AG04450 (cell line): ENCODE data around the gene FGGY. TPM values are rescaled to one million over a fixed set of nuclear protein-coding genes. Genes with fewer than 3 reads are reported as not detected.

Source experiments
- CTCF ChIA-PET: fragments of 300-600, 350-600 bp; formaldehyde crosslinking; extraction: SDS; loops from one replicate; lab custom pipeline; 2022; ENCODE audit warnings: antibody characterized with exemption, inconsistent platforms; lab: Charles Lee
- POLR2A ChIA-PET: fragments of 350-600 bp; formaldehyde crosslinking; extraction: SDS; loops from one replicate; lab custom pipeline; 2021; ENCODE audit warnings: antibody characterized with exemption, inconsistent platforms; lab: Yijun Ruan, JAX
- DNase-seq: peaks from one replicate; pipeline ENCODE4 v3.0.0-alpha.2; 2011; ENCODE audit warnings: low read depth, low spot score
- H3K27ac ChIP-seq: one replicate; pipeline ENCODE4 v1.5.1; 2012; ENCODE audit warnings: low read depth, low read length, control low read depth
- H3K27me3 ChIP-seq: one replicate; pipeline ENCODE4 v1.6.0; 2012; ENCODE audit warnings: low read length; ENCODE audit not compliant: control insufficient read depth, insufficient read depth
- H3K4me3 ChIP-seq: 2 replicates; pipeline ENCODE4 v1.5.1; 2011; ENCODE audit warnings: mild to moderate bottlenecking, low read depth, low read length, control low read depth
- H3K9me3 ChIP-seq: 2 replicates; pipeline ENCODE4 v1.5.1; 2012; ENCODE audit warnings: low read length; ENCODE audit not compliant: control insufficient read depth, insufficient read depth
- polyA plus RNA-seq: library from polyadenylated mRNA; depleted of rRNA; stranded (reverse); fragments of >200 nt; gene quantifications from 2 replicates; pipeline ENCODE4 v1.2.3, GENCODE V29; 2011
- TF ChIP-seq, protein P1 (sequence below): IDR thresholded peaks from 2 replicates; pipeline ENCODE4 v1.5.1; 2011; ENCODE audit warnings: low read depth, low read length, control low read depth, inconsistent platforms

FGGY gene
- polyA plus RNA-seq, 1 experiment = 11.8 TPM

DNA sequence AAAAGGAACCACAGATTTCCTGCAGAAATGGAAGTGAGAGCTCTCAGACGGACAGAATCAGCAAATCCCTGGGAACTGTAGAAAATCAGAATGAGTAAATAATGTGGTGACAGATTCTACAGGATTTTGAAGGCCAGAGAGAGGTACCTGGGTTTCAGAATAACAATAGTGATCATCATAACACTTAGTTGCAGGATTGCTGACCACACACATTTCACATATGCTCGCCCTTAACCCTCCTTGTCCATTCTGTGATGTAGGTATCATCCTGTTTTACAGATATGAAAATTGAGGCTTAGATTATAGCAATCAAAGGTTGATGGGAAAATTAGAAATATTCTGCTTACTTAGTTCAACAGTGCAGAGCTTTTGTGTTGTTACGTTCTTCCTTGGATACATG is 419.9 kb downstream of the FGGY start:
- Histone ChIP-seq H3K9me3 (no peaks in the 10 kb centered on the region), H3K27me3 (no peaks in the 10 kb centered on the region), H3K4me3 (no peak overlapping the region), H3K27ac (no peak overlapping the region)
- TF ChIP-seq, protein P1, sequence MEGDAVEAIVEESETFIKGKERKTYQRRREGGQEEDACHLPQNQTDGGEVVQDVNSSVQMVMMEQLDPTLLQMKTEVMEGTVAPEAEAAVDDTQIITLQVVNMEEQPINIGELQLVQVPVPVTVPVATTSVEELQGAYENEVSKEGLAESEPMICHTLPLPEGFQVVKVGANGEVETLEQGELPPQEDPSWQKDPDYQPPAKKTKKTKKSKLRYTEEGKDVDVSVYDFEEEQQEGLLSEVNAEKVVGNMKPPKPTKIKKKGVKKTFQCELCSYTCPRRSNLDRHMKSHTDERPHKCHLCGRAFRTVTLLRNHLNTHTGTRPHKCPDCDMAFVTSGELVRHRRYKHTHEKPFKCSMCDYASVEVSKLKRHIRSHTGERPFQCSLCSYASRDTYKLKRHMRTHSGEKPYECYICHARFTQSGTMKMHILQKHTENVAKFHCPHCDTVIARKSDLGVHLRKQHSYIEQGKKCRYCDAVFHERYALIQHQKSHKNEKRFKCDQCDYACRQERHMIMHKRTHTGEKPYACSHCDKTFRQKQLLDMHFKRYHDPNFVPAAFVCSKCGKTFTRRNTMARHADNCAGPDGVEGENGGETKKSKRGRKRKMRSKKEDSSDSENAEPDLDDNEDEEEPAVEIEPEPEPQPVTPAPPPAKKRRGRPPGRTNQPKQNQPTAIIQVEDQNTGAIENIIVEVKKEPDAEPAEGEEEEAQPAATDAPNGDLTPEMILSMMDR = no peak
- DNase-seq = no peak
- CTCF ChIA-PET = interaction anchor here (0.8 kb wide), 1 partner anchor 424 kb away, joined by 3 read pairs; no protein-coding TSS in a partner anchor
- POLR2A ChIA-PET = no interaction called here

DNA sequence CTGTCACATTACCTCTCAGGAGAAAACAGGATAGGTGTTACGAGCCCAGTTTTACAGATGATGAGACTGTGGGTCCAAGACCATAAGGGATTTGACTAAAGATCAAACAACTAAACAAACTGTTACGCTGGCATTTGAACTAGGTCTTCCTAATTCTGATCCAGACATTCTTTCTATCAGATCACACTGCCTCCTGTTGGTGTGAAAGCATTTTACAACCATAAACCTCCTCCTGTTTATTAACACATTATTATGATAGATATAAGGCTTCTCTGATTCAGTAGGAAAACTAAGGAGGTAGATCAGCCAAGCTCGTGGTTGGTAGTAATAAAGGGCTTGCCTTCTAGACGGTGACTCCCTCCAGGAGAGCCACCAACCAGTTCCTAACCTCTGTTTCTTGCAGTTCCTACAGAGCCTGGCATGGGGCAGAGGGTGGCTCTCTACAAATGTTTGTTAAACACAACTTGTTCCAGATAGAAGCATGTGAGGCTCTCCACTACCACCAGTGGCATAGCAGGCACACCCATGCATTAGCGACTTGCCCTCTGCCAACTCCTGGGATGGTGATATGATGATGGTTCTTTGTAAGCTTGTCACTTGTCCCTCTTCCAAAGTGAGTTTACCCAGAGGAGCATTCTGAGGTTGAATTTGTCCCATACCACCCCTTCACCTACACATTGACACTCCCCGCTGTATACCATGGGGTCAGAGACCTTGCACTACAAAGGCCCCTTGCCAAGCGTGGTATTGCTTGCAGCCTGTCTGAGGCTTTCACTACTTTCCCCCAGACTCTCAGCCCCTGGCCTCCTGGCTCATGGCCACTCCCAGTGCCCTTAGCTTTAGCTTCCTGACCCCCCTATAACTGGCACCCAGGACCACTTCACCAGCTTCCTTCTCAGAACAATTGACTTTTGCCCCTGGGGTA is 421.4 kb downstream of the FGGY start:
- TF ChIP-seq, protein P1 = no peak
- Histone ChIP-seq H3K4me3 (no peak overlapping the region), H3K27ac (no peak overlapping the region), H3K27me3 (no peaks in the 10 kb centered on the region), H3K9me3 (peaks cover 5% of the 10 kb centered on the region; the same call in 1 of the 2 replicates)
- ChIA-PET POLR2A (interaction anchor here (0.6 kb wide), 1 partner anchor 41 kb away, joined by 3 read pairs; no protein-coding TSS in a partner anchor), CTCF (no interaction called here)
- no peak for DNase-seq

DNA sequence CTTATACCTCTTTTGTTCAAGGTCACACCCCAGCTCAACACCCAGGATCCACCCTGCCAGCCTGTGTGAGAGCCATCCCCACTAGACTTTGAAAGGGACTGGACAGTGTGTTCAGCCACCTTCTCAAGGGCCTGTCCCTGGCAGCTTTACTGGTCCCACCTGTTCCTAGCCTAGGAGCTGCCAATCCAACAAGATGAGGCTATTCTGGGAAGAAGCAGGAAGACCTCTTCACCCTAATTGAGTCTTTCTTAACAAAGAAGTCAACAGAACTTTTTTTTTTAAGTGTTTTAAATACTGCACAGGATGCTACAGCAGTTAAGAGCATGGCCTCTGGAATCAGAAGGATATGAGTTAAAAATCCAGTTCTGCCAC is 422.1 kb downstream of the FGGY start:
- Histone ChIP-seq H3K27me3 (no peaks in the 10 kb centered on the region), H3K4me3 (no peak overlapping the region), H3K27ac (no peak overlapping the region), H3K9me3 (peaks cover 5% of the 10 kb centered on the region; the same call in 1 of the 2 replicates)
- ChIA-PET CTCF (no interaction called here), POLR2A (no interaction called here)
- DNase-seq = no peak
- TF ChIP-seq, protein P1 = no peak

DNA sequence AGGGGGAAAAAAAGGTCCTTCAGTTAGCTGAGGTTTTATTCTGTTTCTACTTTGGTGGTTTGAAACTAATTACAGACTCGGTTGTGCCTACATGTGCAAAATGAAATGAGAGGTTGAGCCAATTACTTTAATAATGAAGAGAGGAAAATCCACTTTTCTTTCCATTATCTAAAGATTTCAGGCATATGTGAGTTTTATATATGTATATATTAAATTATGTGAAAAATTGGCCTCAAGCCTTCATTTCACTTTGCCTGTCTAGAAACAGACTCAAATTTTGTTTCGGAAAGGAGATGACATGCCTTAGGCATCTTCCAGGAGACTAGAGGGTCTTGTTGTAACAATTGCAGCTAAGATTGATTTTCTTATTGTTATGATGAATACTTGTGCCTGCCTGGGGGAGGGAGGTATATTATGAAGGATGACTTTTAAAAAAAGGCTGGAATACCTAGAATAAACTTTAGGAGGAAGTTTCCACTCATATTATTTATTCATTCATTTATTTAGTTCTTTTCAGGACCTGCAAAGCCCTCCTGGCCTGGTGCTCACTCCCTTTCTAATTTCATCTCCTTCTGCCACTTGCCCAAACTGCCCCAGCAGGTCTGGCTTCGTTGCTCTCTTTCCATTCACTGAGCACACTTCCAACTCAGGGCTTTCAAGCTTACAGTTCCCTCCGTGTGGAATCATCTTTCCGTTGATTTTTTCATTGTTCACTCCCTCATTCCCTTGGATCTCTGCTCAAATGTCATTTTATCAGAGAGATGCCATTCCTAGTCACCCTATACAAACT is 423.6 kb downstream of the FGGY start:
- no peaks in the 10 kb centered on the region for H3K27me3 ChIP-seq
- H3K4me3 ChIP-seq = no peak overlapping the region
- peaks cover 5% of the 10 kb centered on the region; the same call in 1 of the 2 replicates for H3K9me3 ChIP-seq
- ChIA-PET CTCF (no interaction called here), POLR2A (no interaction called here)
- H3K27ac ChIP-seq = no peak overlapping the region
- TF ChIP-seq, protein P1 = no peak
- no peak for DNase-seq
